Hematopoietic multipotent progenitor cell treated with erythropoietin and hydrocortisone succinate and interleukin-3 and kit ligand, for 15 days (in vitro differentiated cells): Measurements from ENCODE around the gene TTLL9.
"Not testable (repeated sequence)": the region's sequence is repeated elsewhere in the genome, so short reads cannot be mapped to it uniquely, and the experiment has no call there.

Source experiments
- DNase-seq: peaks from one replicate; pipeline ENCODE4 v3.0.0-alpha.2; 2015; ENCODE audit warnings: low spot score

Gene TTLL9

DNA sequence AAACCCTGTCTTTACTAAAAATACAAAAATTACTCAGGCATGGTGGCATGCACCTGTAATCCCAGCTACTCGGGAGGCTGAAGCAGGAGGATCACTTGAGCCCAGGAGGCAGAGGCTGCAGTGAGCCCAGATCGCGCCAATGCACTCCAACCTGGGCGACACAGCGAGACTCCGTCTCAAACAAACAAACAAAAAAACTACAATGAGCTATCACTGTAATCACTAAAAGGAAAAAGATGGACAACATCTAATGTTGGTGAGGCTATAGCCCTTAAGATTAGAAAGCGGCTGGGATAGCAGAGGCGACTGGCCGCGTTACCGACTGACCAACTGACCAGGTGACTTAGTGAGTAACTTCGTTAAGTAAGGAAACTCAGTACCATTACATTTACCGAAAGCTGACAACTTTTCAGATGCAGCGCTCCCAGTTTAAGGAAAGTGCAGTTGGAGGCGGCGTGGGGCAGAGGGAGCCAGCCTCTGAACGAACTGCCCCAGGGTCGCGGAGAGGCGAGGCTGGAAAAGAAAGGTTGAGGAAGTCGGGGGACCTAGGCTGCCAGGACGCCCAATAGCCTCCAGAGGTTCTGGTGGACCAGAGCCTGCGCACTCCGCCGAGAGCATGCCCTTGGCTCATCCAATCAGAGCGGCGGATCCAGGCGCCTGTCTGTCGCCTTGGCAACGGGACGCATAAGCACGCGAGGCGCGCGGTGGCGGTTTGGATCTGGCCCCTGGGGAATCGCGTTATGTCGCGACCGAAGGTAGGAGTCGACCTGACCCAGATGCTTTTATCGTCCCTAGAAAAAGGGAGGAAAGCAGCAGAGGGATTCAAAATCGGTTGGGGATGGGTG, 8.9 kb downstream of the TTLL9 start:
- peak; percentile 77 for DNase-seq

DNA sequence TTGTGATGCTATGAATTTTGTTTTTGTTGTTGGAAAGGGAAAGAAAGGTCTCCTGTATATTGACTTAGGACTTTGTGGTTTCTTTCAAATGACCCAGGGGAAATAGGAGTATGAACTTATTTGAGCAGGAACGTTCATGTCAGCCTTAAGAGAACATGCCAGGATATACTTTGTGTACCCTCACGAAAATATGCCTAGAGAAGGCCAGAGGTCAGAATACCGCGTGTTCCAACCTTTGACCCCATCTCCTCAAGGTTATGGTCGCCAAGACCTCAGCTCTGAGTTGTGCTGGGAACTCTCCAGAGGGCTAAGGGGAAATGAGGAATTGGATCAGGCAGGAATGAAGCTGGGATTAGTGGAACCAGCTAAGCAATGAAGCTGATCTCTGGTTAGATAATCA, 11.5 kb downstream of the TTLL9 start:
- DNase-seq = no peak

DNA sequence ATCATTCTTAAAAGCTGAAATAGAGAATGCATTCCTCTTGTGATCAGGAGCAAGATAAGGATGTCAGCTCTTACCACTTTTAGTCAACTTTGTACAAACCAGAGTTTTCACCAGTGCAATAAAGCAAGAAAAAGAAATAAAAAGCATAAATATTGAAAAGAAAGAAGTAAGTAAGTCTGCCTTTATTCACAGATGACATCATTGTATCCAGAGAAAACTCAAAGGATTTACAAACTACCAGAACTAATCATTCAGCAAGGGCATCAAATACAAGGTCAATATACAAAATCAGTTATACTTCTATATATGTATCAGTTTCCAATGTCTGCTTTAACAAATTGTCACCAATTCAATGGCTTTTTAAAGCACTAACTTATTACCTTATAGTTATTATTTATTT, 13.4 kb downstream of the TTLL9 start:
- no peak for DNase-seq

- DNase-seq = no peak
Measured at GRCh38 chr20:31890646-31891045, 20.2 kb downstream of the TTLL9 start.

- no peak for DNase-seq
Measured at GRCh38 chr20:31894980-31895675, 24.7 kb downstream of the TTLL9 start.

DNA sequence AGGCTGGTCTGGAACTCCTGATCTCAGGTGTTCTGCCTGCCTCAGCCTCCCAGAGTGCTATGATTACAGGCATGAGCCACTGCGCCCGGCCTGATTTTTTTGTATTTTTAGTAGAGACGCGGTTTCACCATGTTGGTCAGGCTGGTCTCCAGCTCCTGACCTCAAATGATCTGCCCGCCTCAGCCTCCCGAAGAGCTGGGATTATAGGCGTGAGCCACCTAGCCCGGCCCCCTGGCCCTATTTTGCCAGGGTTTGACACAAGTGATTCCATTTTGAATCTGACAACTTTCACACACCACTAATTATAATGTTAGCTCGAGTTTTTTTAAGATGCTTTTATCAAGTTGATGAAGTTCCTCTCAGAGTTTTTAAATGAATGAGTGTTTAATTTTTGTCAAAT, 25.6 kb downstream of the TTLL9 start:
- no peak for DNase-seq

- no peak for DNase-seq
Measured at GRCh38 chr20:31897541-31897940, 27.1 kb downstream of the TTLL9 start.

DNA sequence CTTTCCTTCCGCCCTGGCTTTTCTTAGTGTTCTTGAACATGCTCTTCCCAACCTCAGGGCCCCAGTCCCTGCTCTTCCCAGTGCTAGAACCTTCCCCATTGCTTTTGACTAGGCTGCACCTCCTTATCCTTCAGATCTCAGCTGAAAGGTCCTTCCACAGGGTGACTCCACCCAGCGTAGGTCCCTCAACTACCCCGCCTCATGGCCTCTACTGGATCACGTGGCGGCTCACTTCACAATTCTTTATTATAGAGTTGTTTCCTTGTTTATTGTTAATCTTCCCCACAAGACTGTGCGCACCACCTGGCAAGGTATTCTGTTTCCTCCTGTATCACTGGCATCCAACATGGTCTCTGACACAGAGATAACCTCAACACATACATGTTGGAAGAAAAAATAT, 31.2 kb downstream of the TTLL9 start:
- DNase-seq = no peak

DNA sequence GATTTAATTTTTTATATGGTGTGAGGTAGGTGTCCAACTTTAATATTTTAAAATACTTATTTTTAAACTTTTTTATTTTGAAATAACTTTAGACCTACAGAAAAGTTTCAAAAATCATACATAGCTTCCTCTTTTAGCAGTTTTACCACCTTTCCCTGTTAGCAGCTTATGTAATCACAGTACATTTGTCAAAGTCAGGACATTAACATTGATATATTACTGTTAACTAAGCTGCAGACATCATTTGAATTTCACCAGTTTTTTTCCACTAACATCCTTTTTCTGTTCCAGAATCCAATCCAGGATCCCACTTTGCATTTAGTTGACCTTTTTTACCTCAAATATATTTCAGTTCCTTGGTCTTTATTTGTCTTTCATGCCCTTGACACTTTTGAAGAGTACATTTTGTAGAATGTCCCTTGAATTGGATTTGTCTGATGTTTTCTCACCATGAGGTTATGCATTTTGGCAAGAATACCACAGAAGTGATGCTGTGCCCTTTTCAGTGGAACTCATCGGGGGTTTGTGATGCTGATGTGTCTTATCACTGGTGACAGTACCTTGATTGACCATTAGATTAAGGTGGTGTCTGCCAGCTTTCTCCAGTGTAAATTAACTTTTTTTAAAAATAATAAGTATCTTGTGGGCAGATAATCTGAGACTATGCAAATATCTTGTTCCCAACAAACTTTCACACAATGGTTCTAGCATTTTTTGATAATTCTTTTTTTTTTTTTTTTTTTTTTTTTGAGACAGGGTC, 33.4 kb downstream of the TTLL9 start:
- DNase-seq = no peak

DNA sequence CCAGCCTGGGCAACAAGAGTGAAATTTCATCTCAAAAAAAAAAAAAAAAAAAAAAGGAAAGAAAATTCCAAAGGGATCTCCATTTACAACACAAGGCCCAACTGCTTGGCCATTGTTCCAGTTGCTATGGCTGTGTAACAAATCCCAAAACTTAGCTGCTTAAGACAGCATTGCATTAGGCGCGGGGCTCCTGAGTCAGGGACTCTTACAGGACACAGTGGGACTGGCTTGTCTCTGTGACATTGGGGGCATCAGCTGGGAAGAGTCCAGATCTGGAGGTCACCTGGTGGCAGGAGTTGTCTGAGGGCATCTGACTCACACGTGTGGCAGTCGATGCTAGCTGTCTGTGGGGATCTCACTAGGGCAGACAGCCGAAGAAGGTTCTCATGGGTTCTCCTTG, 35.6 kb downstream of the TTLL9 start:
- no peak for DNase-seq

DNA sequence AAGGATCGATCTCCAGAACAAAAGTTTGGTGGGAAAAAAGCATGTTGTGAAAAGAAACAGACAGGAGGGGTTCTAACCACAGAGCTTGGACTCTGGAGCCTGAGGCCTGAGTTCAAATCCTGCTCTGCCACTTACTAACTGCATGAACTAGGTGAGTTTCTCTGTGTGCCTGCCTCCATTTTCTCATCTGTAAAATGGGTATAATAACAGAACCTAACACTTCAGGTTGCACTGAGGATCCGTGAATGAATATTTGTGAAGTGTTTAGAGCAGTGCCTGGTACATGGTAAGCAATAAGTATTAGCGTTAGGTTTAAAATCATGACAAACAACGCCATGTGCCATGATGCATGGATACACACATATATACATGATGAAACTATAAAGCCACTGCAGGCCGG, 36.6 kb downstream of the TTLL9 start:
- no peak for DNase-seq

- DNase-seq = no peak
Measured at GRCh38 chr20:31908016-31908415, 37.6 kb downstream of the TTLL9 start.

DNA sequence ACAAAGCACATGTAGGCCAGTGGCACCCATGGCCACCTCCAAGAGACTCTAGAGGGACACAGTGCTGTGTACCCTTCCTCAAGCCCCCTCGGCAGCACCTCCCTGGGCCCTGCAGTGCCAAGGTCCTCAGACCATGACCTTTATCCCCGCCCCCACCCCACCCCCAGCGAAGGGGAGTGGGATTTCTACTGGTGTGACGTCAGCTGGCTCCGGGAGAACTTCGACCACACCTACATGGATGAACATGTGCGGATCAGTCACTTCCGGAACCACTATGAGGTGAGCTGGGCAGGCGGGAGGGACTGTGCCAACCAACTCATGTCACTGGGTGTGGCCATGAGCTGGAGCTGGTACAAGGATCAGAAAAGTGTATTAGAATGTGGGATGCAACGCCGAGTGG, 38.0 kb downstream of the TTLL9 start:
- DNase-seq = no peak

DNA sequence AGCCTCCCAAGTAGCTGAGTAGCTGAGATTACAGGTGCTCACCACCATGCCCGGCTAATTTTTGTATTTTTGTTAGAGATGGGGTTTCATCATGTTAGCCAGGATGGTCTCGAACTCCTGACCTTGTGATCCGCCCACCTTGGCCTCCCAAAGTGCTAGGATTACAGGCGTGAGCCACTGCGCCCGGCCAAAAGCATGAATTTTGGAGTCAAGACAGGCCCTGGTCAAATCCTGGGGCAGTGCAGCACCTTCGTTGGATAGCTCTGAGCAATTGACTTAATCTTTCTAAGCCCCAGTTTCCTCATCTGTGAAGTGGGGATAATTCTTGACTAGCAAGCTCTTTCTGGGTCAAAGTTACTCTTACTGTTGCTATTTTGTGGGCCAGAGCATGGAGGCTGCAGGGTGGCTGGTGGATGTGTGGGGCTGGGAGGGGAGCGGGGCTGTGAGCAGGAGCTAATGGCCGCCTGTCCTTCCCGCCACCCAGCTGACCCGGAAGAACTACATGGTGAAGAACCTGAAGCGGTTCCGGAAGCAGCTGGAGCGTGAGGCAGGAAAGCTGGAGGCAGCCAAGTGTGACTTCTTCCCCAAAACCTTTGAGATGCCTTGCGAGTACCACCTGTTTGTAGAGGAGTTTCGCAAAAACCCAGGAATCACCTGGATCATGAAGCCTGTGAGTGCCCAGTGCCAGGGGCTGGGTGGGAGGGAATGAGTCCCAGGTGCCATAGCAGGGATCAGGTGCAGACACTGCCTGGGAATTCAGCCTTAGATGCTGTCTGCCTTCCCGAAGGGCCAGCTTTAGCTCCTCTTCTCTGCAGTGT, 39.0 kb downstream of the TTLL9 start:
- no peak for DNase-seq

DNA sequence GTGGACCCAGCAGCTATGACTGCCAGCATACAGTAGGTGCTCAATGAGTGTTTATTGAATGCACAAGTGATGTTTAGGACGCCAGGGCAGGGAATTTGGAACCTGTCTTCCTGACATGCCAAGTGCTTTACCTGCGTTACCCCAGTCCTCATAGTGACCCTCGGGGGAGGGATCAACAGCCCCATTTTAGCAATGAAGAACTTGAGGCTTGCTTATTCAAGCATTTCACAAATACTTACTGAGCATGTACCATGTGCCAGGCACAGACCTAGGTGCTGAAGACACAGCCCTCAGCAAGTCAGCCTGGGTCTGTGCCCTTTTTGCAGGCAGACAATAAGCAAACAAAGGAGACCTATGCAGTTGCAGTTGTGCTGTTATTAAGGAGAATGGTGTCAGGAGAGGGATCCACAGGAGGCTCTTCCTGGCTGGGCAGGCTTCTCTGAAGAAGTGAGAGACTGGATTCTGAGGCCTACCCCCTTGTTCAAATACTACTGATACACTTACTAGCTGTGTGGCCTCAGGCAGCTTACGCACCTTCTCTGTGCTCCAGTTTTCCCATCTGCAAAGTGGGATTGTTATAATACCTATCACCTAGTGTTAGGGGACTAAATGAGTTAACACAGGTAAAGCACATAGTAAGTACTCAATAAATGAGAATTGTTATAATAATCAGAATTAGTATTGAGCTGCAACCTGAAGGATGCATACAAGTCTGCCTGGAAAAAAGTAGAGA, 39.8 kb downstream of the TTLL9 start:
- DNase-seq = no peak

DNA sequence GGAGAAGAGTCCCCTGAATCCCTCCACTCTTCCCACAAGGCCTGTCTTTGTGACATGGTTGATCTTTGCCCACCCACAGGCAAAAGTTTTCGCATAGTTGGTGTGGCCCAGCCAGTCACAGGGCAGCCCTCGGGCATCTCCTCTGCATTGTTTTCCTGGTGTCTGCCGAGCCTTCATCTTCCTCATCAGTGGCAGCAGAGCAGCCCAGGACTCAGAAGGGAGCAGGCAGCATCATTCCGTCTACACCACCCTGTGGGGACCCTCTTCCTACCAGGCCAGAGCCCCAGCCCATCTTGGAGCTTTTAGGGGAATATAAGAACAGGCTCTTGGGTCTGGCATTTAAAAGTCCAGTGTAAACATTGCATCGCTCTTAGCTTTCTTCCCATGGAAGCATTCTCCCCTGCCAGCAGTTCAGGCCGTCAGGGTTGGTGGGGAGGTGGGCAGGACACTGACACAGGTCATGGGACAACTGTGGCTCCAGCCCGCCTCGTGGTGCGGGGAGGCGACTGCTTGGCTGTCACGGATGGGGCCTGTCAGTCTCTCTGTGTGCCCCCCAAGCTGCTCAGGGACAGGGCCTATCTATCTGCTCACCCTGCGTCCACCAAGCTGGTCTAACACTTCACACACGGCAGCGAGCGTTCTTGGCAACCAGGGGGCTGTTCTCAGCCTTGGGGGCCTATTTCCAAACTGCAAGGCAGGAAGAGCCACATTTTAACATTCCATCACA, 43.2 kb downstream of the TTLL9 start:
- DNase-seq = no peak

DNA sequence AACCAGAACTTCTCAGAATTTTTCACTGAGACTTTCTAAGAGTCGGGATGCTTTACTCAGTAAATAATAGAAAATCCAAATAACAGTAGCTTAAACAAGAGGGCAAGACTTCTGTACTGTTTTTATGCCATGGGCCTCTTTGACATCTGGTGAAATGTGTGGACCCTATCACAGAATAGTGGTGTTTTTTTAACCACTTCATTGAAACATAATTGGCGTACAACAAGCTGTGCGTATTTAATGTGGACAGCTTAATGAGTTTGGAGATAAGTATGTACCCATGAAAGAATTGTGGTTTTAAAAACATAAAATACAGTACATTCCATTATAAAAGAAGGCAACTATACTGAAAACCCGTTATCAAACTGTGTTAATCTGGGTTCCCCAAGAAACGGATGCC, 43.7 kb downstream of the TTLL9 start:
- DNase-seq = no peak

DNA sequence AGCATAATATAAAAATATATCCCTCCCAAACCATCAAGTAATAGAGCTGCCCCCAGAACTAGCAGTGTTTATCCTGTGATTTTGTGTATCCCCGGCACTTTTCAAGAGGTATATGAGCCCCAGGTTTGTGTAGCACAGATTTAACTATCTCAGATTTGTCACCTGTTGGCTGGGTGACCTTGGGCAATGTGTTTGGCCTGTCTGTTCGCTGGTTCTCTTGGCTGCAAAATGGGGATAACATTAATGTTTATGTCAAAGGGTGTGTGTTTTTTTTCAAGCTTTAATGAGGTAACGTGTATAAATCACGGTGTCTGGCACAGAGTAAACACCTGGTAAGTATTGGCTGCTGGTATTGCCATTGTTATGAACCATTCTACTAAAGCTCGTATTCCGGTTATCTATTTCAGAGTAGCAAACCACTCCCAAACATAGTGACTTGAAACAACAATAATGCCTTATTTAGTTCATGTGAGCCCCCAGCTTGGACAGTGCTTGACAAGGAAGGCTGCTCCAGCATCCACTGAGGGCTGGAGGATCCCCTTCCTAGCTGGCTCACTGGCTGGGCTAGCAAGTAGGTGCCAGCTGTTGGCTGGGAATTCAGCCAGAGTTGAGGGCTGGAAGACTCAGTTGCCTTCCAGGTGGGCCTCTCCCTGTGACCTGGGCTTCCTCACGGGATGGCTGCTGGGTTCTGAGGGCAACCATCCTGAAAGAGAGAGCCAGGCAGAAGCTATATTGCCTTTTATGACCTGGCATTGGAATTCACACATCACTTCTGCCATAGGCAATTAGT, 45.3 kb downstream of the TTLL9 start:
- DNase-seq = no peak

DNA sequence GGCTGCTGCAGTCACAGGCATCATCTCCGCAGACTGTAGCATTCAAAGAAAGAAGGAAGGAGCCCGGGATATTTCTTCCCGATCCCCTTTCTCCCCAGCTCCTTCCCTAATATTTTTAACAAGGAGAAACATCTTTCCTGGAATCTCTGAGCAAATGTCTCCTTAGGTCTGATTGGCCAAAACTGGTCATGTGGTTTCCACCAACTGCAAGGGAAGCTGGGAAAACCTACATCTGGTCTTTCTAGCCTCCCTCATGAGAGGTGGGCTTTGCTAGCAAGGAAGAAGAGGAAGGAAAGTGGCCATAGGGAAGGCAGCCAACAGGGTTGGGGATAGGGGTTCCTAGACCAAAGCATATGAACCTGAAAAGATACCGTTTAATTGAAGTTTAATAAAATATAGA, 46.3 kb downstream of the TTLL9 start:
- DNase-seq = no peak

- not testable (repeated sequence) for DNase-seq
Measured at GRCh38 chr20:31917962-31918412, 47.6 kb downstream of the TTLL9 start.
